Measurements from ENCODE around the gene SYNJ2.

Gene SYNJ2

DNA sequence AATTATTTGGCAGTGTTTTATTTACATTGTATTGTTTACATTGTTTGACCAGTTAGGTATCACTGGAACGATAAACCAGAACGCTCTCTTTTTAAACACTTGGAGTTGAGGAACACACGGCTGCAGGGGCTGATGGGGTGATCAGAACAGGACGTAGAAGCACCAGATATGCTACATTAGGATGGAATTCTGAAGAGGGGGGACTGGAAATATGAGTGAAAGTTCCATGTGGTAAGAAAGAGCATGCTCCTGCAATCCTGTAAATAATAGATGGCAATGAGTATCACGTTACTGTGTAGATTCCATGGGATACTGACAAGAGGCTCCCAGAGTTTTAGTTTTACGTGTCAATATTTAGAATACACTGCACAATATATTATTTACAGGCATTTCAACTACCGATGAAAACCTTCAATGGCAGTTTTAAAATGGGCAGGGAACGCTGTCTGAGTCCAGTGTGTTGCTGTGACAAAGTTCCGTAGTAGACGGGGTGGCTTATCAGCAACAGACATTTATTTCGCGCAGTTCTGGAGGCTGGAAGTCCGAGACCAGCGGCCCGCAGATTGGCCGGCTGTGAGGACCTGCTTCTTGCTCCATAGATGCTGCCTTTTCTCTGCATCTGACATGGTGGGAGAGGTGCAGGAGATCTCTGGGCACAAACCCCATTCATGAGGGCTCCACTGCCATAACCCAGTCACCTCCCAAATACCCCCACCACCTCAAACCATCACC lies 43.1 kb downstream of the SYNJ2 start:
- no peak overlapping the region for H3K4me3 ChIP-seq (ENCODE audit: low read length)
- no peak for TF ChIP-seq ZNF274 (IDR thresholded peaks at IDR 0.05; ENCODE audit: low read depth, low read length)

DNA sequence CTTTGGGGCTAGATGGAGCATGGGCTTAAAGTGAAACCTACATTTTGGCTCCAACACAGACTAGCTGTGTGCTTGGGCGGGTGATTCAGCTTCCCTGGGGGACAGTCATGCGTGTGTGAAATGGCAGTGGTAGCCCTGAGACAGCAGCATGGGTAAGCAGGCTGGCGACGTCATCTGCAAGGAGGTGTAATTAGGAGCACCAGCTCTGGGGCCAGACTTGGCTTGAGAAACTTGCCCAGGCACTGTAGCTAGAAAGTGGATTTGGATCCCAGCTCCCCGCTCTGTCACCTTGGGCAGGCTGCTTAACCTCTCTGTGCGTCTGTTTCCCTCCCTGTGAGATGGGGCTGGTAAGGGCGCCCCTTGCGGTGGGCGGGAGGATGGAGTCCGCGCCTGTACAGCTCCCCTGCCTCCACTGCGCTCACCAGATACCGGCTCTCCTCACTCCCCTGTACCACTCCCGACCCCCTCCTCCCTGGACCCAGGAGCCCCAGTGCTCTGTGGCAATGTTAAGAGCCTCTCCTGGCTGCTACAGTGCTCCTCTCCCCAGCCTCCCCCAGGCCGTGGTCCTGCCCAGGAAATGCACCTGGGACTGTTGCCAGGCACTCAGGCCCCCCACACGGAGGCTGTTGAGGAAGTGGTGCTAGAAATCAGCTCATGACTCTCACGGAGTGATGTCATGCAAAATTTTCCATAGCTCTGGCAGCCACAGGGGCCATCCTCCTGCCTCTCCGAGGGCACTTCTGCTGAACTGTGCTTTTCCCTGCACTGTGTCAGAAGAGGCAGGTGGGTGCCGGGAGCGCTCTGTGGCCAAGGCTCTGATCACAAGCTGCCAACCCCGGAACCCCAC lies 44.6 kb downstream of the SYNJ2 start:
- H3K4me3 ChIP-seq (ENCODE audit: low read length), result no peak overlapping the region; the same call in 1 of the 2 replicates

GRCh38 chr6:158026901-158027589 lies 45.4 kb downstream of the SYNJ2 start:
- no peak for TF ChIP-seq ZNF274 (IDR thresholded peaks at IDR 0.05; ENCODE audit: low read depth, low read length)
- no peak overlapping the region; the same call in 1 of the 2 replicates for H3K4me3 ChIP-seq (ENCODE audit: low read length)

More for the DNA sequence above, 44.6 kb downstream of the SYNJ2 start:
- TF ChIP-seq ZNF274 (IDR thresholded peaks at IDR 0.05; ENCODE audit: low read depth, low read length), result no peak

DNA sequence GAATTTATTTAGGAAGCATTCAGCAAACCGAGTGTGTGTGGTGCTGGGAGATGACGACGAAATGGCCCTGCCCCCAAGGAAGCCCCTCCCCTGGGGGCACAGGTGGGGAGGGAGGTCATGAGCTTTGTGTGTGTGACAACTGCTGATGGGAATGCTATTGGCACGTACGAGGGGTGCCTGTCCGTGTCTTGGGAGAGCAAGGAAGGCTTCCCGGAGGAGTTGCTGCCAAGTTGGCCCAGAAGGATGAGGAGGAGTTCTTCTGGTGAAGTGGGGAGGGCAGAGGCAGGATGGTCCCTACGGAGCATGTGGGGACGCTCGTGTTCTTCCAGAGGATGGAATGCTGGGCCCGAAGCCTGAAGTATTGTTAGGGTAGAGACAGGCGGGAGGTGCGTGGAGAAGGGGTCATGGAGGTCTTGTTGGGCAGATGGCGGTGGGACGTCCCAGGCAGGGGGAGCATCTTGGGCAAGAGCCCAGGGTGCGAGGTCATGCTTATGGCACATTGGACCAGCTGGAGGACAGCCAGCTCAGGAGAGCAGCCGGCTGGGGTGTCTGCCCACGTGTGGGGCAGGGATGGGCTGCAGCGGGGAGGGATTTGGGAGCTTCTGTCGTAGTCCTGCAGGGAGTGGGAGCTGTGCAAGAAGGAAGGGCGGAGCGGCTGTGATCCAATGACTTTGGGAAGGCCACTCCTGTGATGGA lies 46.1 kb downstream of the SYNJ2 start:
- H3K4me3 ChIP-seq (ENCODE audit: low read length), result no peak overlapping the region
- no peak for TF ChIP-seq ZNF274 (IDR thresholded peaks at IDR 0.05; ENCODE audit: low read depth, low read length)

DNA sequence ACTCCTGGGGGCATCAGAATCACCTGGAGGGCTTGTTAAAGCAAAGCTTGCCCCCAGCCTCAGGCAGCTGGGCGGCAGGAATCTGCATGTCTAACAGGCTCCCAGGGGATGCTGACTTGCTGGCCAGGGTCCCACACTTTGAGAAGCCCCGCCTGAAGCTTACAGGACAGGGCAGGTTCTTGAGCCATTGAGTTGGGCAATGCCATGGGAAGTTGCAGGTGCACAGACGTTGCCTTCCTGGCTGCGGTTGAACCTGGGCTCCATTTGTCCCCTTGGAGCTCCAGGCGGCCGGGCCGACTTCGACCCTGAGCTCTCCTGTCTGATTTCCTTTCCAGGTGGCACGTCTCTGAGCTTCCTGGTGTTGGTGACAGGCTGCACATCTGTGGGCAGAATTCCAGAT lies 46.8 kb downstream of the SYNJ2 start:
- no peak for TF ChIP-seq ZNF274 (IDR thresholded peaks at IDR 0.05; ENCODE audit: low read depth, low read length)
- H3K4me3 ChIP-seq (ENCODE audit: low read length), result no peak overlapping the region

DNA sequence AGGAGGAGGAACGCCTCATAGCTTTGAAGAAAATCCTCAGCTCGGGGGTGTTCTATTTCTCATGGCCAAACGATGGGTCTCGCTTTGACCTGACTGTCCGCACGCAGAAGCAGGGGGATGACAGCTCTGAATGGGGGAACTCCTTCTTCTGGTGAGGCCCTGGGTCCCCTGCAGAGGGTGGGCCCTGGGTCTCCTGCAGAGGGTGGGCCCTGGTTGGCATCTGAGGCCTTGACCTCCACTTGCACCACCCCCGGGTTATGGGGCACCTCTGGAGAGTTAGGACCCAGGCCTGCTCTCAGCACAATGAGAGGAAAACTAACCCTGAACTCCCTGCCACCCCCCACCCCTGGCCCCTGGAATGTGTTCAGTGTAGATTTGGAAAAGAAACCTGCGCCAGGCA lies 47.2 kb downstream of the SYNJ2 start:
- TF ChIP-seq ZNF274 (IDR thresholded peaks at IDR 0.05; ENCODE audit: low read depth, low read length), result no peak
- no peak overlapping the region for H3K4me3 ChIP-seq (ENCODE audit: low read length)

- H3K4me3 ChIP-seq (ENCODE audit: low read length), result no peak overlapping the region
- no peak for TF ChIP-seq ZNF274 (IDR thresholded peaks at IDR 0.05; ENCODE audit: low read depth, low read length)
Observed at GRCh38 chr6:158029668-158030230, 48.1 kb downstream of the SYNJ2 start.

DNA sequence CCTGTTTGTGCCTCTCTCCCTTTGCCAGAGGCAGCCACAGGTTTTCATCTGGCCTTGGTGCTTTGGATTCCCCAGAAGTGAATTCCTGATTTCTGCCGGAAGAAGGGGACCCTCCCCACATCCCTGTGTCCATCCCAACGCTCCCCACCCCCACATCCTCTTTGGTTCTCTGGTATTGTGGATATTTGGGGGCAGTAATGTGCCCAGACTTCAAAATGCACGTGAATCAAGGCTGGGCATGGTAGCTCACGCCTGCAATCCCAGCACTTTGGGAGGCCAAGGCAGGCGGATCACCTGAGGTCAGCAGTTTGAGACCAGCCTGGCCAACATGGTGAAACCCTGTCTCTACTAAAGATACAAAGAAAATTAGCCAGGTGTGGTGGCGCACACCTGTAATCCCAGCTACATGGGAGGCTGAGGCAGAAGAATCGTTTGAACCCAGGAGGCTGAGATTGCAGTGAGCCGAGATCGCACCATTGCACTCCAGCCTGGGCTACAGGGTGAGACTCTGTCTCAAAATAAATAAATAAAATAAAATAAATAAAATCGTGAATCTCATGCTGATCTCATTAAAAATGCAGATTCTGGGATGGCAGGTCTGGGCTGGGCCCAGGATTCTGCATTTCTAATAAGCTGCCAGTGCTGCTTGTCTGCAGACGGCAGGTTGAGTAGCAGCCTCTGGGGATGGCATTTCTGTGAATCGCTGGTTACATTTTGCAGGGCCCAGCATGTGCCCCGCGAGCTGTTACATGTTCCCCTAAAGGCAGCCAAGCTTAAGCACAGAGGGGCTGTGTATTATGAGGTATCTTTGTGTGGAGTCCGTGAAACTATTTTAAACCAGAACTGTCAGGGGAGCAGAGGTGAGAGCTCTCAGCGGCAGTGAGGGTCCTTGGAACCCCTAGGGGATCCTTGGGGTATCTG lies 49.0 kb downstream of the SYNJ2 start:
- no peak overlapping the region for H3K4me3 ChIP-seq (ENCODE audit: low read length)
- TF ChIP-seq ZNF274 (IDR thresholded peaks at IDR 0.05; ENCODE audit: low read depth, low read length), result no peak

GRCh38 chr6:158031381-158032353 lies 50.0 kb downstream of the SYNJ2 start:
- no peak overlapping the region for H3K4me3 ChIP-seq (ENCODE audit: low read length)

DNA sequence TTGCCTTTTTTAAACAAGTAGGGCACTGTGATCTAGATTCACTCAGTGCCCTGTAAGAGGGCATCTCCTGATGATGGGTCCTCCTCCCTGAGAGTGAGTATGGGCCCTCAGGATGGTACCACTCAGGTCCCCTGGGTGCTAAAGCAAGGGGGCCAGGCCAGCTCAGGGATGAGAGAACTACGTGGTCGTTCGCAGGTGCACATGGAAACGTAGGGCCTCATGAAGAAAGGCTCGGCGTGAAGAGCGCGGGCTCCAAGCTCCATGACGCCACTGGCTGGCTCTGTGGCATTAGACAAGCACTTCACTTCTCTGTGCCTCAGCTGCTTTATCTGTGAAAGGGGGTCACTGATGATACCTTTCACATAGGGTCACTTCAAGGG lies 50.7 kb downstream of the SYNJ2 start:
- no peak overlapping the region for H3K4me3 ChIP-seq (ENCODE audit: low read length)
- no peak for TF ChIP-seq ZNF274 (IDR thresholded peaks at IDR 0.05; ENCODE audit: low read depth, low read length)

More at GRCh38 chr6:158031381-158032353, 50.0 kb downstream of the SYNJ2 start:
- TF ChIP-seq ZNF274 (IDR thresholded peaks at IDR 0.05; ENCODE audit: low read depth, low read length), result no peak

DNA sequence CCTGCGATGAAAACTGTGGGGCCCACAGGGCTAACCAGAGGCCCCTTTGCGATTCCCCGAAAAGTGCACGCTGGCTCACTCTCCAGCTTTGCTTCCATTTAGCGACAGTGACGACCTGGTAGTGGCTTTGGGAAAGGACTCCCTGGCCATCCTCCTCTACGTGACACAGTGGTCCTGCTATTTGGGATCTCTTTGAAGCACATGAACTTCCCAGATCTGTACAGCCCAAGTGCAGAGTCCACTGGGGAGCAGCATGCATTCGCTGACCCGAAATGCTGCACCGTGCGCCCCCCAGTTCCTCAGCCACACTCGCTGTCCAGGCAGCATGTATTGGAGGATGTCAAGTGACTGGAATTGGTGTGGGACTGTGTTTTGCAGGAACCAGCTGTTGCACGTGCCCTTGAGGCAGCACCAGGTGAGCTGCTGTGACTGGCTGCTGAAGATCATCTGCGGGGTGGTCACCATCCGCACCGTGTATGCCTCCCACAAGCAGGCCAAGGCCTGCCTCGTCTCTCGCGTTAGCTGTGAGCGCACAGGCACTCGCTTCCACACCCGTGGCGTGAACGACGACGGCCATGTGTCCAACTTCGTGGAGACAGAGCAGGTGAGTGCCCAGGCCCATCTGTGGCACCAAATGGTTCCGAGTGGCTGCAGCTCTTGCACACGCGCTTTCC lies 51.6 kb downstream of the SYNJ2 start:
- TF ChIP-seq ZNF274 (IDR thresholded peaks at IDR 0.05; ENCODE audit: low read depth, low read length), result no peak
- no peak overlapping the region for H3K4me3 ChIP-seq (ENCODE audit: low read length)
